Fibroblast of lung (primary cell): Measurements from ENCODE around the gene ATF6B.
"Not testable (repeated sequence)": the region's sequence is repeated elsewhere in the genome, so short reads cannot be mapped to it uniquely, and the experiment has no call there.

ENCODE experiments used
- CTCF ChIP-seq, 2 donors: IDR thresholded peaks in 1 of 2; conservative IDR thresholded peaks in 1 of 2; 1 replicate in 1 of 2; 2 replicates in 1 of 2; pipeline ENCODE4 v1.5.1; 2011 to 2012; ENCODE audit warnings: low read length in 2 of 2, control low read depth in 1 of 2, inconsistent platforms in 1 of 2, low read depth in 1 of 2, mild to moderate bottlenecking in 1 of 2
- EZH2 ChIP-seq: IDR thresholded peaks from 2 replicates; pipeline ENCODE4 v1.5.1; 2012; ENCODE audit warnings: low read length, control low read depth, mild to moderate bottlenecking; ENCODE audit errors: missing control alignments

- not testable (repeated sequence) for TF ChIP-seq CTCF (conservative IDR thresholded peaks at IDR 0.05 in 1 of 2, IDR thresholded peaks at IDR 0.05 in 1 of 2; ENCODE audit: low read depth in 1 of 2, low read length in 2 of 2); EZH2
Observed at GRCh38 chr6:32144238-32144637, 16.2 kb upstream of the ATF6B start.
